NCI-H1930 (cell line): ENCODE results near the gene YBX1.
"Not testable (repeated sequence)": the region's sequence is repeated elsewhere in the genome, so short reads cannot be mapped to it uniquely, and the experiment has no call there.

Experiments
- DNase-seq, 2 experiments: peaks; one replicate each; lab custom pipeline; 2025; lab: John Stamatoyannopoulos, UW

YBX1 gene

GRCh38 chr1:42748021-42748420, 65.8 kb downstream of the YBX1 start:
- DNase-seq, result no peak

GRCh38 chr1:42748461-42749410, 66.5 kb downstream of the YBX1 start:
- DNase-seq, result no peak

GRCh38 chr1:42750041-42750440, 67.8 kb downstream of the YBX1 start:
- DNase-seq, result no peak

- not testable (repeated sequence) for DNase-seq
Observed at GRCh38 chr1:42751511-42752070, 69.4 kb downstream of the YBX1 start.

- no peak for DNase-seq
Observed at GRCh38 chr1:42752284-42752683, 70.1 kb downstream of the YBX1 start.

- no peak for DNase-seq
Observed at GRCh38 chr1:42753070-42753469, 70.9 kb downstream of the YBX1 start.
